ENCODE results near the gene PRKCE.
A peak's percentile ranks its signal among the peaks of the same experiment; 100 is the strongest.

The PRKCE gene

GRCh38 chr2:45830322-45830721 lies 178.8 kb downstream of the PRKCE start:
- no peak for DNase-seq

GRCh38 chr2:45833301-45833967 lies 182.0 kb downstream of the PRKCE start:
- DNase-seq: no peak

- DNase-seq: no peak
Observed at GRCh38 chr2:45833968-45834344, 182.5 kb downstream of the PRKCE start.

GRCh38 chr2:45834372-45834771 lies 182.9 kb downstream of the PRKCE start:
- DNase-seq: no peak

- peak in 5 of 56 donors; percentile 7 to 35 (median 21) for DNase-seq
Observed at GRCh38 chr2:45834858-45835257, 183.4 kb downstream of the PRKCE start.

- no peak for DNase-seq
Observed at GRCh38 chr2:45836316-45836715, 184.8 kb downstream of the PRKCE start.

- no peak for DNase-seq
Observed at GRCh38 chr2:45836740-45837139, 185.3 kb downstream of the PRKCE start.

- no peak for DNase-seq
Observed at GRCh38 chr2:45837812-45838341, 186.4 kb downstream of the PRKCE start.

GRCh38 chr2:45839508-45840251 lies 188.2 kb downstream of the PRKCE start:
- DNase-seq: peak in 23 of 56 donors; percentile 6 to 46 (median 21)

GRCh38 chr2:45840481-45840880 lies 189.0 kb downstream of the PRKCE start:
- no peak for DNase-seq

GRCh38 chr2:45841752-45842407 lies 190.4 kb downstream of the PRKCE start:
- no peak for DNase-seq

- DNase-seq: no peak
Observed at GRCh38 chr2:45843136-45843535, 191.7 kb downstream of the PRKCE start.

GRCh38 chr2:45844796-45845457 lies 193.5 kb downstream of the PRKCE start:
- no peak for DNase-seq

GRCh38 chr2:45845566-45845965 lies 194.1 kb downstream of the PRKCE start:
- DNase-seq: peak in 8 of 56 donors; percentile 17 to 47 (median 27)

- DNase-seq: no peak
Observed at GRCh38 chr2:45849491-45850283, 198.2 kb downstream of the PRKCE start.

GRCh38 chr2:45850558-45850957 lies 199.1 kb downstream of the PRKCE start:
- no peak for DNase-seq

- no peak for DNase-seq
Observed at GRCh38 chr2:45851111-45851510, 199.6 kb downstream of the PRKCE start.

GRCh38 chr2:45851576-45852304 lies 200.3 kb downstream of the PRKCE start:
- DNase-seq: no peak

GRCh38 chr2:45852450-45853150 lies 201.1 kb downstream of the PRKCE start:
- DNase-seq: peak in 2 of 56 donors; percentile 17 to 21
